GM23338 (cell line): ENCODE data around the gene UST. TPM values are rescaled to one million over a fixed set of nuclear protein-coding genes. Genes with fewer than 3 reads are reported as not detected.

Experiments
- ATAC-seq: fragments of 200-7000 bp; cut with Tn5 transposase; 3 replicates; pipeline ENCODE4 v1.9.1; 2020
- DNase-seq: peaks from one replicate; pipeline ENCODE4 v3.0.0-alpha.2; 2015; ENCODE audit warnings: low spot score
- H2AFZ ChIP-seq: fragments of 200-600 bp; sonication (generic); 2 replicates; pipeline ENCODE4 v1.8.0; 2016; ENCODE audit warnings: antibody characterized with exemption, mild to moderate bottlenecking, moderate library complexity
- H3F3A ChIP-seq: fragments of 200-600 bp; sonication (generic); replicated peaks from 2 replicates; pipeline ENCODE4 v1.8.0; 2017; ENCODE audit warnings: antibody characterized with exemption, mixed run types, low read depth
- H3K27ac ChIP-seq: fragments of 200-600 bp; sonication (generic); 2 replicates; pipeline ENCODE4 v1.6.1; 2016; ENCODE audit warnings: low read depth
- H3K27me3 ChIP-seq: fragments of 200-600 bp; sonication (generic); 2 replicates; pipeline ENCODE4 v1.8.0; 2016; ENCODE audit warnings: mild to moderate bottlenecking, mixed run types, moderate library complexity; ENCODE audit not compliant: insufficient read depth
- H3K36me3 ChIP-seq: fragments of 200-600 bp; sonication (generic); 2 replicates; pipeline ENCODE4 v1.8.0; 2016; ENCODE audit warnings: mild to moderate bottlenecking; ENCODE audit not compliant: insufficient read depth
- H3K4me1 ChIP-seq: fragments of 200-600 bp; sonication (generic); 2 replicates; pipeline ENCODE4 v1.8.0; 2016; ENCODE audit warnings: mild to moderate bottlenecking, moderate library complexity; ENCODE audit not compliant: insufficient read depth
- H3K4me2 ChIP-seq: fragments of 200-600 bp; sonication (generic); 2 replicates; pipeline ENCODE4 v1.7.1; 2017; ENCODE audit warnings: mixed run types
- H3K4me3 ChIP-seq: fragments of 200-600 bp; sonication (generic); 2 replicates; pipeline ENCODE4 v1.6.1; 2016; ENCODE audit warnings: mixed run types
- H3K79me2 ChIP-seq: fragments of 200-600 bp; sonication (generic); replicated peaks from 2 replicates; pipeline ENCODE4 v1.8.0; 2017; ENCODE audit warnings: mild to moderate bottlenecking; ENCODE audit not compliant: insufficient read depth
- H3K9me2 ChIP-seq: fragments of 200-600 bp; sonication (generic); 2 replicates; pipeline ENCODE4 v1.8.0; 2017; ENCODE audit not compliant: insufficient read depth
- H4K20me1 ChIP-seq: fragments of 200-600 bp; sonication (generic); replicated peaks from 2 replicates; pipeline ENCODE4 v1.8.0; 2017; ENCODE audit warnings: mild to moderate bottlenecking; ENCODE audit not compliant: insufficient read depth
- H3K27ac Mint-ChIP-seq: 2 replicates; pipeline ENCODE4 v1.8.0; 2020; ENCODE audit warnings: inconsistent platforms, mild to moderate bottlenecking, moderate library complexity, mixed read lengths
- H3K27me3 Mint-ChIP-seq: 3 replicates; pipeline ENCODE4 v1.8.0; 2022; ENCODE audit warnings: low read depth, mild to moderate bottlenecking, moderate library complexity, mixed read lengths, inconsistent platforms; ENCODE audit not compliant: insufficient read depth, poor library complexity
- H3K36me3 Mint-ChIP-seq: 3 replicates; pipeline ENCODE4 v1.8.0; 2021; ENCODE audit warnings: low read depth, mild to moderate bottlenecking, inconsistent platforms, moderate library complexity, mixed read lengths
- H3K4me1 Mint-ChIP-seq: 3 replicates; pipeline ENCODE4 v1.8.0; 2020; ENCODE audit warnings: mild to moderate bottlenecking, inconsistent platforms, mixed read lengths
- H3K4me3 Mint-ChIP-seq: 3 replicates; pipeline ENCODE4 v1.8.0; 2021; ENCODE audit warnings: moderate library complexity, mild to moderate bottlenecking, inconsistent platforms, mixed read lengths
- H3K9me3 Mint-ChIP-seq: 3 replicates; pipeline ENCODE4 v1.8.0; 2020; ENCODE audit warnings: moderate library complexity, mild to moderate bottlenecking, inconsistent platforms, mixed read lengths
- ETS1 ChIP-seq: IDR thresholded peaks from 2 replicates; pipeline ENCODE4 v1.6.1; 2016; ENCODE audit warnings: antibody characterized with exemption
- EZH2 ChIP-seq: fragments of 200-600 bp; sonication (generic); IDR thresholded peaks from one replicate; pipeline ENCODE4 v1.8.0; 2017; ENCODE audit warnings: antibody characterized with exemption, mild to moderate bottlenecking, low read depth; ENCODE audit not compliant: unreplicated experiment
- POLR2AphosphoS5 ChIP-seq: IDR thresholded peaks from 2 replicates; pipeline ENCODE4 v1.6.1; 2016; ENCODE audit warnings: antibody characterized with exemption, low read depth
- ZNF331 ChIP-seq: fragments of 250-450 bp; sonication (Bioruptor Pico); IDR thresholded peaks from 2 replicates; pipeline ENCODE4 v1.5.0; 2020; ENCODE audit warnings: low read depth, mild to moderate bottlenecking, moderate library complexity
- polyA plus RNA-seq: library from polyadenylated mRNA; unstranded; fragments of >200 nt; fragmentation: Nextera tagmentation; extraction: Ambion mirVana; gene quantifications from 2 replicates; pipeline ENCODE4 v1.2.1, GENCODE V29; 2016
- total RNA-seq: library from RNA; depleted of rRNA; stranded (reverse); fragments of >200 nt; shearing (Covaris generic); gene quantifications from 2 replicates; pipeline ENCODE4 v1.2.3, GENCODE V29; 2014
- TF ChIP-seq, protein P1 (sequence below): fragments of 250-450 bp; sonication (Bioruptor Pico); IDR thresholded peaks from 2 replicates; pipeline ENCODE4 v1.5.0; 2020; ENCODE audit warnings: mild to moderate bottlenecking, moderate library complexity
- TF ChIP-seq, protein P2 (sequence below), 2 experiments: fragments of 200-600 bp in 1 of 2; sonication (generic) in 1 of 2; conservative IDR thresholded peaks; 2 replicates each; pipeline versions ENCODE4 v1.5.1 to v1.6.1; 2016 to 2017; ENCODE audit warnings: antibody characterized with exemption in 2 of 2, low read depth in 2 of 2, mild to moderate bottlenecking in 2 of 2, moderate library complexity in 1 of 2

UST gene
- total and polyA plus RNA-seq, 2 experiments from 2014 or later = 12.6 to 33.0 TPM

DNA sequence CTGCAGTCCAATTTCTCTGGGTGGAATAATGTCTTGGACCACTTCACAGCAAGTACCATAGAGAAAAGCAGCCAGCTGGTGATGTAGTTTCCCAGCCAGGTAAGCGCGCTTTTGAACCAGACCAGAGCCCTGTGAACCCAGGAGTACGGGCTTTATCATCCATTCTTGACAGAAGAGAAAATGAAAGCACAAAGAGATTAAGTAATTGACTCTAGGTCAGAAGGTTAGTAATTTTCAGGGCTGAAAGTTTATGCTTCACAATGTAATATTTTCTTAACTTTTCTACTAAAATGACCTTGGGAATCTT lies 7.1 kb upstream of the UST start (continued):
- TF ChIP-seq, protein P1, sequence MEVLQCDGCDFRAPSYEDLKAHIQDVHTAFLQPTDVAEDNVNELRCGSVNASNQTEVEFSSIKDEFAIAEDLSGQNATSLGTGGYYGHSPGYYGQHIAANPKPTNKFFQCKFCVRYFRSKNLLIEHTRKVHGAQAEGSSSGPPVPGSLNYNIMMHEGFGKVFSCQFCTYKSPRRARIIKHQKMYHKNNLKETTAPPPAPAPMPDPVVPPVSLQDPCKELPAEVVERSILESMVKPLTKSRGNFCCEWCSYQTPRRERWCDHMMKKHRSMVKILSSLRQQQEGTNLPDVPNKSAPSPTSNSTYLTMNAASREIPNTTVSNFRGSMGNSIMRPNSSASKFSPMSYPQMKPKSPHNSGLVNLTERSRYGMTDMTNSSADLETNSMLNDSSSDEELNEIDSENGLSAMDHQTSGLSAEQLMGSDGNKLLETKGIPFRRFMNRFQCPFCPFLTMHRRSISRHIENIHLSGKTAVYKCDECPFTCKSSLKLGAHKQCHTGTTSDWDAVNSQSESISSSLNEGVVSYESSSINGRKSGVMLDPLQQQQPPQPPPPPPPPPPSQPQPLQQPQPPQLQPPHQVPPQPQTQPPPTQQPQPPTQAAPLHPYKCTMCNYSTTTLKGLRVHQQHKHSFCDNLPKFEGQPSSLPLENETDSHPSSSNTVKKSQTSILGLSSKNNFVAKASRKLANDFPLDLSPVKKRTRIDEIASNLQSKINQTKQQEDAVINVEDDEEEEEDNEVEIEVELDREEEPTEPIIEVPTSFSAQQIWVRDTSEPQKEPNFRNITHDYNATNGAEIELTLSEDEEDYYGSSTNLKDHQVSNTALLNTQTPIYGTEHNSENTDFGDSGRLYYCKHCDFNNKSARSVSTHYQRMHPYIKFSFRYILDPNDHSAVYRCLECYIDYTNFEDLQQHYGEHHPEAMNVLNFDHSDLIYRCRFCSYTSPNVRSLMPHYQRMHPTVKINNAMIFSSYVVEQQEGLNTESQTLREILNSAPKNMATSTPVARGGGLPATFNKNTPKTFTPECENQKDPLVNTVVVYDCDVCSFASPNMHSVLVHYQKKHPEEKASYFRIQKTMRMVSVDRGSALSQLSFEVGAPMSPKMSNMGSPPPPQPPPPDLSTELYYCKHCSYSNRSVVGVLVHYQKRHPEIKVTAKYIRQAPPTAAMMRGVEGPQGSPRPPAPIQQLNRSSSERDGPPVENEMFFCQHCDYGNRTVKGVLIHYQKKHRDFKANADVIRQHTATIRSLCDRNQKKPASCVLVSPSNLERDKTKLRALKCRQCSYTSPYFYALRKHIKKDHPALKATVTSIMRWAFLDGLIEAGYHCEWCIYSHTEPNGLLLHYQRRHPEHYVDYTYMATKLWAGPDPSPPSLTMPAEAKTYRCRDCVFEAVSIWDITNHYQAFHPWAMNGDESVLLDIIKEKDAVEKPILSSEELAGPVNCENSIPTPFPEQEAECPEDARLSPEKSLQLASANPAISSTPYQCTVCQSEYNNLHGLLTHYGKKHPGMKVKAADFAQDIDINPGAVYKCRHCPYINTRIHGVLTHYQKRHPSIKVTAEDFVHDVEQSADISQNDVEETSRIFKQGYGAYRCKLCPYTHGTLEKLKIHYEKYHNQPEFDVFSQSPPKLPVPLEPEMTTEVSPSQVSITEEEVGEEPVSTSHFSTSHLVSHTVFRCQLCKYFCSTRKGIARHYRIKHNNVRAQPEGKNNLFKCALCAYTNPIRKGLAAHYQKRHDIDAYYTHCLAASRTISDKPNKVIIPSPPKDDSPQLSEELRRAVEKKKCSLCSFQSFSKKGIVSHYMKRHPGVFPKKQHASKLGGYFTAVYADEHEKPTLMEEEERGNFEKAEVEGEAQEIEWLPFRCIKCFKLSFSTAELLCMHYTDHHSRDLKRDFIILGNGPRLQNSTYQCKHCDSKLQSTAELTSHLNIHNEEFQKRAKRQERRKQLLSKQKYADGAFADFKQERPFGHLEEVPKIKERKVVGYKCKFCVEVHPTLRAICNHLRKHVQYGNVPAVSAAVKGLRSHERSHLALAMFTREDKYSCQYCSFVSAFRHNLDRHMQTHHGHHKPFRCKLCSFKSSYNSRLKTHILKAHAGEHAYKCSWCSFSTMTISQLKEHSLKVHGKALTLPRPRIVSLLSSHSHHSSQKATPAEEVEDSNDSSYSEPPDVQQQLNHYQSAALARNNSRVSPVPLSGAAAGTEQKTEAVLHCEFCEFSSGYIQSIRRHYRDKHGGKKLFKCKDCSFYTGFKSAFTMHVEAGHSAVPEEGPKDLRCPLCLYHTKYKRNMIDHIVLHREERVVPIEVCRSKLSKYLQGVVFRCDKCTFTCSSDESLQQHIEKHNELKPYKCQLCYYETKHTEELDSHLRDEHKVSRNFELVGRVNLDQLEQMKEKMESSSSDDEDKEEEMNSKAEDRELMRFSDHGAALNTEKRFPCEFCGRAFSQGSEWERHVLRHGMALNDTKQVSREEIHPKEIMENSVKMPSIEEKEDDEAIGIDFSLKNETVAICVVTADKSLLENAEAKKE (CRISPR knock-in tag) = no peak
- TF ChIP-seq, protein P2, sequence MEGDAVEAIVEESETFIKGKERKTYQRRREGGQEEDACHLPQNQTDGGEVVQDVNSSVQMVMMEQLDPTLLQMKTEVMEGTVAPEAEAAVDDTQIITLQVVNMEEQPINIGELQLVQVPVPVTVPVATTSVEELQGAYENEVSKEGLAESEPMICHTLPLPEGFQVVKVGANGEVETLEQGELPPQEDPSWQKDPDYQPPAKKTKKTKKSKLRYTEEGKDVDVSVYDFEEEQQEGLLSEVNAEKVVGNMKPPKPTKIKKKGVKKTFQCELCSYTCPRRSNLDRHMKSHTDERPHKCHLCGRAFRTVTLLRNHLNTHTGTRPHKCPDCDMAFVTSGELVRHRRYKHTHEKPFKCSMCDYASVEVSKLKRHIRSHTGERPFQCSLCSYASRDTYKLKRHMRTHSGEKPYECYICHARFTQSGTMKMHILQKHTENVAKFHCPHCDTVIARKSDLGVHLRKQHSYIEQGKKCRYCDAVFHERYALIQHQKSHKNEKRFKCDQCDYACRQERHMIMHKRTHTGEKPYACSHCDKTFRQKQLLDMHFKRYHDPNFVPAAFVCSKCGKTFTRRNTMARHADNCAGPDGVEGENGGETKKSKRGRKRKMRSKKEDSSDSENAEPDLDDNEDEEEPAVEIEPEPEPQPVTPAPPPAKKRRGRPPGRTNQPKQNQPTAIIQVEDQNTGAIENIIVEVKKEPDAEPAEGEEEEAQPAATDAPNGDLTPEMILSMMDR (conservative IDR thresholded peaks at IDR 0.05; ENCODE audit: low read depth in 2 of 2) = no peak

DNA sequence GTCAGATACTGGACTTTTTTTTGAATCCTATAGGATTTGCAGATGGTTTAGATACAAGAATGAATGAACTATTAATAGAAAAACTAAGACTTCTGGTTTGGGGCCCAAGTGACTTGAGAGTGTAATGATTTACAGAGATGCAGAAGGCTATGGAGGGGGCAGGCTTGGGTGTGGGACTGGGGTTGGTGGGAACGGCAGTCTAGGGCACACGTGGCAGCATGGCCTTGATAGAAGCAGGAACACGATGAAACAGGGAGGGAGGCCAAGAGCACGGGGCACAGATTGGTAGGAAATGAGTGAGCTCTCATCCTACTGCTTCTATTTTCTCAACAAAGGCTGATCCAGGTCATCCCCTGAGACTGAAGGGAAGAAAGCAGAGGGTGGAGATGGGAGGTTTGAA lies 3.4 kb upstream of the UST start:
- TF ChIP-seq POLR2AphosphoS5 (no peak), EZH2 (no peak), ETS1 (no peak), ZNF331 (CRISPR knock-in tag) (no peak)
- TF ChIP-seq, protein P1 (CRISPR knock-in tag) = no peak
- Histone ChIP-seq H3K27ac (no peak overlapping the region), H3K36me3 (no peaks in the 10 kb centered on the region; the same call in 1 of the 2 replicates), H3K79me2 (peaks cover 8% of the 10 kb centered on the region), H3K27me3 (peaks cover 4% of the 10 kb centered on the region; the same call in 1 of the 2 replicates), H3K9me2 (no peaks in the 10 kb centered on the region), H3K4me3 (no peak overlapping the region), H3F3A (no peaks in the 10 kb centered on the region), H2AFZ (no peak overlapping the region), H3K4me2 (no peak overlapping the region), H3K4me1 (peaks cover 10% of the 10 kb centered on the region), H4K20me1 (no peaks in the 10 kb centered on the region)
- no peak for ATAC-seq
- DNase-seq = no peak
- Mint-ChIP-seq H3K27ac (no peak overlapping the region), H3K4me1 (peaks cover 28% of the 10 kb centered on the region), H3K36me3 (peaks cover 4% of the 10 kb centered on the region), H3K4me3 (no peak overlapping the region), H3K27me3 (peaks cover 9% of the 10 kb centered on the region), H3K9me3 (no peaks in the 10 kb centered on the region)
